Adrenal gland (tissue), 12 donors: Measurements from ENCODE around the gene ZNF333. TPM values are rescaled to one million over a fixed set of nuclear protein-coding genes. Genes with fewer than 3 reads are reported as not detected.

Experiments used
- DNase-seq, 7 donors: peaks; one replicate each; pipeline ENCODE4 v3.0.0-alpha.2; 2019 to 2020
- H3K27ac ChIP-seq, 5 donors: fragments of 200-600 bp; sonication (generic) in 4 of 5; 1 replicate in 3 of 5; 2 replicates in 2 of 5; pipeline versions ENCODE4 v1.5.1 to v1.8.0; 2016 to 2020; ENCODE audit warnings: mild to moderate bottlenecking in 1 of 5
- H3K27me3 ChIP-seq: fragments of 200-600 bp; 2 replicates; pipeline ENCODE4 v1.8.0; 2021
- H3K36me3 ChIP-seq, 2 donors: fragments of 200-600 bp; replicated peaks in 1 of 2; 1 replicate in 1 of 2; 2 replicates in 1 of 2; pipeline versions ENCODE4 v1.5.1 to v1.8.0; 2018 to 2022
- H3K4me1 ChIP-seq, 2 donors: fragments of 200-600 bp; replicated peaks in 1 of 2; 1 replicate in 1 of 2; 2 replicates in 1 of 2; pipeline versions ENCODE4 v1.5.1 to v1.8.0; 2018 to 2021
- H3K4me3 ChIP-seq, 4 donors: fragments of 200-600 bp; sonication (generic) in 3 of 4; one replicate each; pipeline ENCODE4 v1.5.1; 2016 to 2018
- H3K9me3 ChIP-seq, 3 donors: fragments of 200-600 bp; sonication (generic) in 1 of 3; replicated peaks in 1 of 3; 1 replicate in 2 of 3; 2 replicates in 1 of 3; pipeline versions ENCODE4 v1.5.1 to v1.8.0; 2016 to 2021
- POLR2A ChIP-seq, 2 donors: fragments of 450-650 bp; IDR thresholded peaks; one replicate each; pipeline ENCODE4 v1.6.1; 2017; ENCODE audit warnings: antibody characterized with exemption in 2 of 2, mild to moderate bottlenecking in 2 of 2, moderate library complexity in 1 of 2
- WGBS, 4 donors: extraction: QIAGEN DNeasy Blood & Tissue Kit in 2 of 4; methylation state at CpG; one replicate each; pipeline versions ENCODE4 v1.1.5 to v1.1.7; 2013 to 2017; 5-methylcytosine and 5-hydroxymethylcytosine counted together
- intact Hi-C, 2 donors: fragments of 100-400 bp; cut with DNase I; formaldehyde crosslinking; loops; one replicate each; pipeline versions ENCODE4 v1.14.1 to v1.15.0; 2022 to 2023
- polyA plus RNA-seq, 3 donors: library from polyadenylated mRNA; stranded (reverse); fragments of 200-250 nt in 2 of 3; fragments of 350-450 nt in 1 of 3; fragmentation: Illumina TruSeq in 1 of 3; extraction: RNeasy Lipid Tissue Mini Kit (QIAGEN cat#74804) in 1 of 3; gene quantifications; one replicate each; pipeline ENCODE4 v1.2.3, GENCODE V29; 2013 to 2014
- total RNA-seq, 9 donors: library from RNA; depleted of rRNA in 4 of 9; stranded (reverse); fragments of >200 nt in 4 of 9; fragments of 120-200 nt in 1 of 9; fragmentation: NEBNext Ultra II Directional in 1 of 9; extraction: Animal tissue kit (Norgen Biotek cat#: 25700) in 1 of 9; gene quantifications; one replicate each; pipeline versions ENCODE4 v1.1.0 to v1.2.4, GENCODE V29; 2013 to 2023
- TF ChIP-seq, protein P1 (sequence below), 6 experiments: fragments of 450-650 bp in 4 of 6; fragments of 200-600 bp in 2 of 6; sonication (generic) in 1 of 6; IDR thresholded peaks; 1 replicate in 5 of 6; 2 replicates in 1 of 6; pipeline versions ENCODE4 v1.5.1 to v1.8.0; 2016 to 2021; ENCODE audit warnings: antibody characterized with exemption in 6 of 6, mild to moderate bottlenecking in 2 of 6, moderate library complexity in 1 of 6
- donor health status: healthy with polysubstance abuse.
- donor health status: Bipolar disorder and iron deficiency.
- donor health status: DM: yes; HTN: yes; CAD: no.
- donor health status: DM: no; HTN: no; CAD: no.
- donor health status: DM: no; HTN: no; CAD: no.
- donor health status: DM: yes; HTN: yes; CAD: no.

Gene ZNF333
- total and polyA plus RNA-seq, 12 donors: 8.3 to 26.1 (median 17.6) TPM

DNA sequence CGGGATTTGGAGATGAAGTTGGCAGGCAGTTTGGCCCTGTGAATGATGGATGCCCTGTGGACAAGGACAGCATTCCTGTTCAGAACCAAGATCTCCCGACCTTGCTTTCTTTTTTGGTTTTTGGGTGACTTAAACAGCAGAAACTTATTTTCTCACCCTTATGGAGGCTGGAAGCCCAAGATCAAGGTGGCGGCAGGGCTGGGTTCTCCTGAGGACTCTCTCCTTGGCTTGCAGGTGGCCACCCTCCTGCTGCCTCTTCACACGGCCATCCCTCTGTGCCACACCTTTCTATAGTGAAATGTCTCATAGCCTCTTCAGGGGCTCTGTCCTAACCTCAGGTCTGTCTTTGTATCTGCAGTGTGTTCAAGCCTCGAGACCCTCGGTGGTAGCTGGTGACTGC lies 14.0 kb downstream of the ZNF333 start:
- whole genome bisulfite sequencing, 4 donors: 74 to 82% (median 82%) methylated on average over 6 of the region's 6 CpGs
- TF ChIP-seq, protein P1, sequence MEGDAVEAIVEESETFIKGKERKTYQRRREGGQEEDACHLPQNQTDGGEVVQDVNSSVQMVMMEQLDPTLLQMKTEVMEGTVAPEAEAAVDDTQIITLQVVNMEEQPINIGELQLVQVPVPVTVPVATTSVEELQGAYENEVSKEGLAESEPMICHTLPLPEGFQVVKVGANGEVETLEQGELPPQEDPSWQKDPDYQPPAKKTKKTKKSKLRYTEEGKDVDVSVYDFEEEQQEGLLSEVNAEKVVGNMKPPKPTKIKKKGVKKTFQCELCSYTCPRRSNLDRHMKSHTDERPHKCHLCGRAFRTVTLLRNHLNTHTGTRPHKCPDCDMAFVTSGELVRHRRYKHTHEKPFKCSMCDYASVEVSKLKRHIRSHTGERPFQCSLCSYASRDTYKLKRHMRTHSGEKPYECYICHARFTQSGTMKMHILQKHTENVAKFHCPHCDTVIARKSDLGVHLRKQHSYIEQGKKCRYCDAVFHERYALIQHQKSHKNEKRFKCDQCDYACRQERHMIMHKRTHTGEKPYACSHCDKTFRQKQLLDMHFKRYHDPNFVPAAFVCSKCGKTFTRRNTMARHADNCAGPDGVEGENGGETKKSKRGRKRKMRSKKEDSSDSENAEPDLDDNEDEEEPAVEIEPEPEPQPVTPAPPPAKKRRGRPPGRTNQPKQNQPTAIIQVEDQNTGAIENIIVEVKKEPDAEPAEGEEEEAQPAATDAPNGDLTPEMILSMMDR (IDR thresholded peaks at IDR 0.05): no peak
- no peak for TF ChIP-seq POLR2A (IDR thresholded peaks at IDR 0.05)
- no peak overlapping the region for H3K4me3 ChIP-seq
- H3K27me3 ChIP-seq: no peaks in the 10 kb centered on the region
- peaks cover 0 to 83% of the 10 kb centered on the region in 2 donors for H3K36me3 ChIP-seq
- H3K4me1 ChIP-seq: no peaks in the 10 kb centered on the region
- intact Hi-C loops: no loop called here
- peak in 3 of 7 donors; percentile 29 to 62 (median 36) for DNase-seq
- H3K9me3 ChIP-seq: no peaks in the 10 kb centered on the region
- H3K27ac ChIP-seq: no peak overlapping the region

GRCh38 chr19:14704450-14704849 lies 14.6 kb downstream of the ZNF333 start:
- Histone ChIP-seq H3K4me1 (no peaks in the 10 kb centered on the region), H3K4me3 (no peak overlapping the region), H3K27ac (no peak overlapping the region), H3K36me3 (peaks cover 0 to 84% of the 10 kb centered on the region in 2 donors), H3K9me3 (no peaks in the 10 kb centered on the region), H3K27me3 (no peaks in the 10 kb centered on the region)
- TF ChIP-seq POLR2A (IDR thresholded peaks at IDR 0.05): no peak
- TF ChIP-seq, protein P1 (IDR thresholded peaks at IDR 0.05): no peak
- 87 to 96% (median 94%) methylated on average over 5 to 6 of the region's 6 CpGs for WGBS, 4 donors
- intact Hi-C loops: no loop called here
- no peak for DNase-seq

DNA sequence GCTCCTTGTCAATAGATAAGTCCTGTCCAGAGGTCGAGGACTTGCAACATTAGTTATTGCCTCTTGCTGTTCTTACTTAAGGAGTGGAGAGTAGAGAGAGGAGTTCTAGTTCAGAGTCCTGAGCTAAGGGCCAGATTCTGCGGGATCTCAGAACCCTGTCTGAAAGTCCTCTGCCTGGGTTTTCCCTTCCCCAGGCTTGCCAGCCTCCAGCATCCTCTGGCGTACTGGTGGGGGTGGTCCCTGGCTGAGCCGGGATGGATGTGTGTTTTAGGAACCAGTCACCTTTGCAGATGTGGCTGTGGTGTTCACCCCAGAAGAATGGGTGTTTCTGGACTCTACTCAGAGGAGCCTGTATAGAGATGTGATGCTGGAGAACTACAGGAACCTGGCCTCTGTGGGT lies 26.0 kb downstream of the ZNF333 start:
- 85 to 98% (median 94%) methylated on average over 4 of the region's 4 CpGs for WGBS, 4 donors
- no peak overlapping the region for H3K4me3 ChIP-seq
- DNase-seq: no peak
- intact Hi-C loops: no loop called here
- H3K9me3 ChIP-seq: peaks cover 6 to 54% (median 8%) of the 10 kb centered on the region in 3 donors
- TF ChIP-seq POLR2A (IDR thresholded peaks at IDR 0.05): no peak
- TF ChIP-seq, protein P1 (IDR thresholded peaks at IDR 0.05): no peak
- no peaks in the 10 kb centered on the region for H3K27me3 ChIP-seq
- H3K4me1 ChIP-seq: no peaks in the 10 kb centered on the region
- H3K27ac ChIP-seq: no peak overlapping the region
- H3K36me3 ChIP-seq: peaks cover 0 to 42% of the 10 kb centered on the region in 2 donors

- H3K27me3 ChIP-seq: no peaks in the 10 kb centered on the region
- 91 to 98% (median 96%) methylated on average over 18 of the region's 18 CpGs for WGBS, 4 donors
- peak overlapping the region in 1 of 4 donors; percentile 3 for H3K4me3 ChIP-seq
- H3K27ac ChIP-seq: no peak overlapping the region
- no peaks in the 10 kb centered on the region for H3K4me1 ChIP-seq
- no peak for TF ChIP-seq POLR2A (IDR thresholded peaks at IDR 0.05)
- TF ChIP-seq, protein P1 (IDR thresholded peaks at IDR 0.05): no peak
- H3K9me3 ChIP-seq: peaks cover 6 to 77% (median 8%) of the 10 kb centered on the region in 3 donors
- DNase-seq: no peak
- H3K36me3 ChIP-seq: peaks cover 0 to 42% of the 10 kb centered on the region in 2 donors
- intact Hi-C loops: no loop called here
Measured at GRCh38 chr19:14718522-14719116, 28.8 kb downstream of the ZNF333 start.
